IMR-90 (cell line): Measurements from ENCODE around the gene ENOX1. TPM values are rescaled to one million over a fixed set of nuclear protein-coding genes. Genes with fewer than 3 reads are reported as not detected.

Experiments used
- ATAC-seq: fragments of 200-7000 bp; cut with Tn5 transposase; 2 replicates; pipeline ENCODE4 v1.9.1; 2020; ENCODE audit warnings: low read depth, mild to moderate bottlenecking, moderate library complexity
- BruUV-seq: library from RNA; stranded (reverse); fragments of 400-500 nt; replicated peaks from 2 replicates; lab custom pipeline; 2021; lab: Mats Ljungman, UMichigan
- CTCF ChIA-PET: fragments of 300-600 bp; formaldehyde crosslinking; extraction: SDS; loops from one replicate; lab custom pipeline; 2021; ENCODE audit warnings: antibody characterized with exemption; lab: Yijun Ruan, JAX
- POLR2A ChIA-PET: fragments of 300-600 bp; sonication (Branson Sonifier 250); formaldehyde crosslinking; loops from one replicate; lab custom pipeline; 2022; ENCODE audit warnings: antibody characterized with exemption; ENCODE audit not compliant: unreplicated experiment; lab: Charles Lee
- DNase-seq: peaks from one replicate; pipeline ENCODE4 v3.0.0; 2013
- H2AFZ ChIP-seq: replicated peaks from 2 replicates; pipeline ENCODE3; 2013; ENCODE audit warnings: low read length, mild to moderate bottlenecking; ENCODE audit not compliant: poor library complexity
- H2AK5ac ChIP-seq: 2 replicates; pipeline ENCODE4 v1.6.1; 2013; ENCODE audit warnings: low read depth, low read length, inconsistent platforms
- H2AK9ac ChIP-seq: replicated peaks from 2 replicates; pipeline ENCODE3; 2013; ENCODE audit warnings: mild to moderate bottlenecking, low read depth, low read length, moderate library complexity; ENCODE audit not compliant: poor library complexity
- H2BK120ac ChIP-seq: 2 replicates; pipeline ENCODE4 v1.6.1; 2013; ENCODE audit warnings: low read depth, low read length, inconsistent platforms
- H2BK15ac ChIP-seq: 3 replicates; pipeline ENCODE4 v1.6.1; 2013; ENCODE audit warnings: low read depth, low read length, inconsistent platforms
- H2BK20ac ChIP-seq: 2 replicates; pipeline ENCODE4 v1.6.1; 2013; ENCODE audit warnings: low read depth, mild to moderate bottlenecking, inconsistent platforms, low read length, moderate library complexity
- H2BK5ac ChIP-seq: 2 replicates; pipeline ENCODE4 v1.6.1; 2013; ENCODE audit warnings: mild to moderate bottlenecking, low read depth, low read length, inconsistent platforms; ENCODE audit not compliant: poor library complexity, severe bottlenecking
- H3K14ac ChIP-seq: replicated peaks from 2 replicates; pipeline ENCODE4 v1.6.1; 2013; ENCODE audit warnings: low read depth, low read length, inconsistent platforms
- H3K18ac ChIP-seq: 2 replicates; pipeline ENCODE4 v1.6.1; 2013; ENCODE audit warnings: low read depth, low read length, control low read depth
- H3K23ac ChIP-seq: 2 replicates; pipeline ENCODE4 v1.6.1; 2013; ENCODE audit warnings: low read depth, low read length, inconsistent platforms
- H3K27ac ChIP-seq: 2 replicates; pipeline ENCODE4 v1.5.1; 2013; ENCODE audit warnings: mild to moderate bottlenecking, control low read depth, low read length; ENCODE audit not compliant: insufficient read depth
- H3K27me3 ChIP-seq: 2 replicates; pipeline ENCODE4 v1.6.1; 2013; ENCODE audit warnings: low read length; ENCODE audit not compliant: control insufficient read depth, insufficient read depth
- H3K36me3 ChIP-seq: 2 replicates; pipeline ENCODE4 v1.6.1; 2013; ENCODE audit warnings: low read length, mixed read lengths; ENCODE audit not compliant: control insufficient read depth, insufficient read depth
- H3K4ac ChIP-seq: 2 replicates; pipeline ENCODE4 v1.6.1; 2013; ENCODE audit warnings: low read depth, low read length, inconsistent platforms
- H3K4me1 ChIP-seq: 2 replicates; pipeline ENCODE4 v1.6.1; 2013; ENCODE audit warnings: low read length, mixed read lengths; ENCODE audit not compliant: control insufficient read depth, insufficient read depth
- H3K4me2 ChIP-seq: 2 replicates; pipeline ENCODE4 v1.6.1; 2013; ENCODE audit warnings: low read depth, mild to moderate bottlenecking, control low read depth, low read length, moderate library complexity
- H3K4me3 ChIP-seq: 2 replicates; pipeline ENCODE4 v1.5.1; 2013; ENCODE audit warnings: low read depth, mild to moderate bottlenecking, control low read depth, low read length, moderate library complexity; ENCODE audit not compliant: insufficient read depth
- H3K56ac ChIP-seq: 2 replicates; pipeline ENCODE4 v1.6.1; 2013; ENCODE audit warnings: low read length, inconsistent platforms; ENCODE audit not compliant: insufficient read depth; ENCODE audit errors: extremely low read depth
- H3K79me1 ChIP-seq, 2 experiments: 2 replicates each; pipeline ENCODE4 v1.6.1; 2013; ENCODE audit warnings: low read length in 2 of 2, inconsistent platforms in 1 of 2, low read depth in 1 of 2
- H3K9ac ChIP-seq: 2 replicates; pipeline ENCODE4 v1.6.1; 2013; ENCODE audit warnings: low read depth, low read length, control low read depth
- H3K9me1 ChIP-seq: 2 replicates; pipeline ENCODE4 v1.6.1; 2013; ENCODE audit warnings: low read length, inconsistent platforms; ENCODE audit not compliant: insufficient read depth
- H3K9me3 ChIP-seq: 2 replicates; pipeline ENCODE4 v1.6.1; 2013; ENCODE audit warnings: low read length; ENCODE audit not compliant: control insufficient read depth, insufficient read depth
- H4K20me1 ChIP-seq: 2 replicates; pipeline ENCODE4 v1.6.1; 2013; ENCODE audit warnings: low read length, inconsistent platforms; ENCODE audit not compliant: insufficient read depth
- H4K5ac ChIP-seq: 2 replicates; pipeline ENCODE4 v1.6.1; 2013; ENCODE audit warnings: mild to moderate bottlenecking, low read depth, low read length, control low read depth
- H4K8ac ChIP-seq, 2 experiments: 2 replicates each; pipeline ENCODE4 v1.6.1; 2013; ENCODE audit warnings: low read depth in 2 of 2, low read length in 2 of 2, control low read depth in 1 of 2, inconsistent platforms in 1 of 2
- H4K91ac ChIP-seq: 2 replicates; pipeline ENCODE4 v1.6.1; 2013; ENCODE audit warnings: low read depth, low read length, inconsistent platforms; ENCODE audit not compliant: insufficient read depth
- BHLHE40 ChIP-seq: fragments of 150-350 bp; IDR thresholded peaks from 2 replicates; pipeline ENCODE4 v1.6.1; 2016; ENCODE audit warnings: mild to moderate bottlenecking, low read depth, low read length
- CEBPB ChIP-seq: IDR thresholded peaks from 2 replicates; pipeline ENCODE4 v1.6.1; 2012; ENCODE audit warnings: low read depth, low read length, improper control_type of control experiment
- CHD1 ChIP-seq: IDR thresholded peaks from 2 replicates; pipeline ENCODE4 v1.6.1; 2012; ENCODE audit warnings: low read depth, low read length, improper control_type of control experiment
- CTCF ChIP-seq: conservative IDR thresholded peaks from 2 replicates; pipeline ENCODE4 v1.5.1; 2012; ENCODE audit warnings: mild to moderate bottlenecking, low read depth, low read length, improper control_type of control experiment
- FOS ChIP-seq: fragments of 150-350 bp; IDR thresholded peaks from 2 replicates; pipeline ENCODE4 v1.6.1; 2016; ENCODE audit warnings: low read depth, low read length
- MAFK ChIP-seq: IDR thresholded peaks from 2 replicates; pipeline ENCODE4 v1.6.1; 2012; ENCODE audit warnings: low read depth, low read length, improper control_type of control experiment
- MAZ ChIP-seq: IDR thresholded peaks from 2 replicates; pipeline ENCODE4 v1.6.1; 2012; ENCODE audit warnings: low read depth, mild to moderate bottlenecking, low read length, improper control_type of control experiment, moderate library complexity, borderline replicate concordance
- MXI1 ChIP-seq: IDR thresholded peaks from 2 replicates; pipeline ENCODE4 v1.6.1; 2012; ENCODE audit warnings: low read depth, mild to moderate bottlenecking, low read length, moderate library complexity, borderline replicate concordance
- NFE2L2 ChIP-seq: fragments of 150-350 bp; IDR thresholded peaks from 2 replicates; pipeline ENCODE4 v1.6.1; 2016; ENCODE audit warnings: low read depth, mild to moderate bottlenecking, low read length
- RCOR1 ChIP-seq: IDR thresholded peaks from 2 replicates; pipeline ENCODE4 v1.6.1; 2012; ENCODE audit warnings: mild to moderate bottlenecking, low read length, improper control_type of control experiment; ENCODE audit not compliant: insufficient replicate concordance
- RFX5 ChIP-seq: IDR thresholded peaks from 2 replicates; pipeline ENCODE4 v1.8.0; 2012; ENCODE audit warnings: low read depth, mild to moderate bottlenecking, low read length, moderate library complexity
- SMC3 ChIP-seq: fragments of 150-350 bp; IDR thresholded peaks from 2 replicates; pipeline ENCODE4 v1.6.1; 2016; ENCODE audit warnings: low read depth, mild to moderate bottlenecking, antibody characterized with exemption, low read length, moderate library complexity
- USF2 ChIP-seq: fragments of 150-350 bp; IDR thresholded peaks from 2 replicates; pipeline ENCODE4 v1.6.1; 2017; ENCODE audit warnings: mild to moderate bottlenecking, antibody characterized with exemption, low read length, low read depth
- WGBS, 2 experiments: methylation state at CpG; one replicate each; pipeline versions ENCODE4 v1.1.5 to v1.1.7; 2013; ENCODE audit warnings: missing lambda C conversion rate in 2 of 2; ENCODE audit not compliant: insufficient read length in 1 of 2; ENCODE audit errors: extremely low coverage in 2 of 2; 5-methylcytosine and 5-hydroxymethylcytosine counted together
- dilution Hi-C: fragments of 300-500 bp; cut with HindIII; formaldehyde crosslinking; loops from one replicate; pipeline ENCODE4 v1.14.3; 2018; ENCODE audit warnings: low sequenced_read_pairs; ENCODE audit not compliant: unreplicated experiment
- in situ Hi-C: fragments of 300-500 bp; cut with MboI; formaldehyde crosslinking; loops from 3 replicates; pipeline ENCODE4 v1.14.3; 2019; ENCODE audit warnings: low sequenced_read_pairs, inconsistent platforms, mixed read lengths
- intact Hi-C: fragments of 100-400 bp; cut with micrococcal nuclease; formaldehyde crosslinking; loops from 2 replicates; pipeline ENCODE4 v1.10.0; 2022
- polyA plus RNA-seq, 3 experiments: library from polyadenylated mRNA; depleted of rRNA; stranded (reverse); fragments of >200 nt; gene quantifications; 2 replicates each; pipeline ENCODE4 v1.2.3, GENCODE V29; 2012; ENCODE audit warnings: low replicate concordance in 1 of 3
- total RNA-seq: library from RNA; depleted of rRNA; stranded (reverse); fragments of >200 nt; gene quantifications from 2 replicates; pipeline ENCODE4 v1.2.3, GENCODE V29; 2012

The ENOX1 gene
- total and polyA plus RNA-seq, 2 of the 4 experiments (the other 2 are of a cell fraction) = 0.99 to 1.3 TPM

GRCh38 chr13:43301346-43301969, 485.3 kb downstream of the ENOX1 start:
- TF ChIP-seq FOS (no peak), NFE2L2 (no peak), CTCF (no peak), SMC3 (no peak), MXI1 (no peak), CHD1 (no peak), MAFK (no peak), USF2 (no peak), CEBPB (no peak), RCOR1 (no peak), BHLHE40 (no peak), MAZ (no peak), RFX5 (no peak)
- no CpG with 5 or more reads among the region's 3 CpGs for WGBS, 2 experiments
- H3K4me3 ChIP-seq = no peak overlapping the region
- no peak overlapping the region for H4K91ac ChIP-seq
- DNase-seq (peak; percentile 57), ATAC-seq (peak; percentile 33; the same call in 1 of the 2 replicates)
- H3K18ac ChIP-seq = peak overlapping the region; percentile 59
- no peaks in the 10 kb centered on the region for H3K9me1 ChIP-seq
- H3K9ac ChIP-seq = no peak overlapping the region
- no peak overlapping the region for H2BK20ac ChIP-seq
- H4K5ac ChIP-seq = no peak overlapping the region; the same call in 1 of the 2 replicates
- H4K8ac ChIP-seq = no peak overlapping the region
- peak overlapping the region; percentile 16; the same call in 1 of the 2 replicates for H3K27ac ChIP-seq
- no peak overlapping the region for H2AK9ac ChIP-seq
- in situ Hi-C loops (loop anchor here (10.0 kb wide), 1 partner anchor 493 kb away; no protein-coding TSS in a partner anchor), intact Hi-C loops (loop anchor here (10.0 kb wide), 1 partner anchor 707 kb away; no protein-coding TSS in a partner anchor), dilution Hi-C loops (no loop called here)
- no peak overlapping the region for H2BK5ac ChIP-seq
- H3K36me3 ChIP-seq = no peaks in the 10 kb centered on the region
- H3K23ac ChIP-seq = no peak overlapping the region
- no peak overlapping the region for H2AFZ ChIP-seq
- H3K9me3 ChIP-seq = no peaks in the 10 kb centered on the region
- H2AK5ac ChIP-seq = no peak overlapping the region
- BruUV-seq = no TSS peak
- peaks cover 8% of the 10 kb centered on the region for H3K4me1 ChIP-seq
- no peak overlapping the region for H2BK120ac ChIP-seq
- H2BK15ac ChIP-seq = no peak overlapping the region
- POLR2A ChIA-PET = interaction anchor here (0.6 kb wide), 1 partner anchor 503 kb away, joined by 3 read pairs; no protein-coding TSS in a partner anchor
- H3K14ac ChIP-seq = no peak overlapping the region
- no peaks in the 10 kb centered on the region for H3K27me3 ChIP-seq
- CTCF ChIA-PET = interaction anchor here (0.5 to 0.6 kb wide), 4 partner anchors 219 to 908 kb away, joined by 3 to 5 read pairs (median 3); partner anchors contain the start of gene CCDC122
- no peaks in the 10 kb centered on the region for H4K20me1 ChIP-seq
- H3K4me2 ChIP-seq = no peak overlapping the region
- no peak overlapping the region for H3K4ac ChIP-seq
- H3K79me1 ChIP-seq = no peaks in the 10 kb centered on the region
- no peak overlapping the region for H3K56ac ChIP-seq
